GM23338 (cell line): ENCODE data around the gene MTA3. TPM values are rescaled to one million over a fixed set of nuclear protein-coding genes. Genes with fewer than 3 reads are reported as not detected.

ENCODE experiments used
- ATAC-seq: fragments of 200-7000 bp; cut with Tn5 transposase; 3 replicates; pipeline ENCODE4 v1.9.1; 2020
- DNase-seq: peaks from one replicate; pipeline ENCODE4 v3.0.0-alpha.2; 2015; ENCODE audit warnings: low spot score
- H2AFZ ChIP-seq: fragments of 200-600 bp; sonication (generic); 2 replicates; pipeline ENCODE4 v1.8.0; 2016; ENCODE audit warnings: antibody characterized with exemption, mild to moderate bottlenecking, moderate library complexity
- H3F3A ChIP-seq: fragments of 200-600 bp; sonication (generic); replicated peaks from 2 replicates; pipeline ENCODE4 v1.8.0; 2017; ENCODE audit warnings: antibody characterized with exemption, mixed run types, low read depth
- H3K27ac ChIP-seq: fragments of 200-600 bp; sonication (generic); 2 replicates; pipeline ENCODE4 v1.6.1; 2016; ENCODE audit warnings: low read depth
- H3K27me3 ChIP-seq: fragments of 200-600 bp; sonication (generic); 2 replicates; pipeline ENCODE4 v1.8.0; 2016; ENCODE audit warnings: mild to moderate bottlenecking, mixed run types, moderate library complexity; ENCODE audit not compliant: insufficient read depth
- H3K36me3 ChIP-seq: fragments of 200-600 bp; sonication (generic); 2 replicates; pipeline ENCODE4 v1.8.0; 2016; ENCODE audit warnings: mild to moderate bottlenecking; ENCODE audit not compliant: insufficient read depth
- H3K4me1 ChIP-seq: fragments of 200-600 bp; sonication (generic); 2 replicates; pipeline ENCODE4 v1.8.0; 2016; ENCODE audit warnings: mild to moderate bottlenecking, moderate library complexity; ENCODE audit not compliant: insufficient read depth
- H3K4me2 ChIP-seq: fragments of 200-600 bp; sonication (generic); 2 replicates; pipeline ENCODE4 v1.7.1; 2017; ENCODE audit warnings: mixed run types
- H3K4me3 ChIP-seq: fragments of 200-600 bp; sonication (generic); 2 replicates; pipeline ENCODE4 v1.6.1; 2016; ENCODE audit warnings: mixed run types
- H3K79me2 ChIP-seq: fragments of 200-600 bp; sonication (generic); replicated peaks from 2 replicates; pipeline ENCODE4 v1.8.0; 2017; ENCODE audit warnings: mild to moderate bottlenecking; ENCODE audit not compliant: insufficient read depth
- H3K9me2 ChIP-seq: fragments of 200-600 bp; sonication (generic); 2 replicates; pipeline ENCODE4 v1.8.0; 2017; ENCODE audit not compliant: insufficient read depth
- H4K20me1 ChIP-seq: fragments of 200-600 bp; sonication (generic); replicated peaks from 2 replicates; pipeline ENCODE4 v1.8.0; 2017; ENCODE audit warnings: mild to moderate bottlenecking; ENCODE audit not compliant: insufficient read depth
- H3K27ac Mint-ChIP-seq: 2 replicates; pipeline ENCODE4 v1.8.0; 2020; ENCODE audit warnings: inconsistent platforms, mild to moderate bottlenecking, moderate library complexity, mixed read lengths
- H3K27me3 Mint-ChIP-seq: 3 replicates; pipeline ENCODE4 v1.8.0; 2022; ENCODE audit warnings: low read depth, mild to moderate bottlenecking, moderate library complexity, mixed read lengths, inconsistent platforms; ENCODE audit not compliant: insufficient read depth, poor library complexity
- H3K36me3 Mint-ChIP-seq: 3 replicates; pipeline ENCODE4 v1.8.0; 2021; ENCODE audit warnings: low read depth, mild to moderate bottlenecking, inconsistent platforms, moderate library complexity, mixed read lengths
- H3K4me1 Mint-ChIP-seq: 3 replicates; pipeline ENCODE4 v1.8.0; 2020; ENCODE audit warnings: mild to moderate bottlenecking, inconsistent platforms, mixed read lengths
- H3K4me3 Mint-ChIP-seq: 3 replicates; pipeline ENCODE4 v1.8.0; 2021; ENCODE audit warnings: moderate library complexity, mild to moderate bottlenecking, inconsistent platforms, mixed read lengths
- H3K9me3 Mint-ChIP-seq: 3 replicates; pipeline ENCODE4 v1.8.0; 2020; ENCODE audit warnings: moderate library complexity, mild to moderate bottlenecking, inconsistent platforms, mixed read lengths
- CREB1 ChIP-seq: fragments of 250-450 bp; sonication (Bioruptor Pico); IDR thresholded peaks from 2 replicates; pipeline ENCODE4 v1.5.0; 2020; ENCODE audit warnings: low read depth, mild to moderate bottlenecking, moderate library complexity
- CTCF ChIP-seq, 2 experiments: fragments of 200-600 bp in 1 of 2; sonication (generic) in 1 of 2; conservative IDR thresholded peaks; 2 replicates each; pipeline versions ENCODE4 v1.5.1 to v1.6.1; 2016 to 2017; ENCODE audit warnings: antibody characterized with exemption in 2 of 2, low read depth in 2 of 2, mild to moderate bottlenecking in 2 of 2, moderate library complexity in 1 of 2
- ETS1 ChIP-seq: IDR thresholded peaks from 2 replicates; pipeline ENCODE4 v1.6.1; 2016; ENCODE audit warnings: antibody characterized with exemption
- EZH2phosphoT487 ChIP-seq: fragments of 200-600 bp; sonication (generic); IDR thresholded peaks from one replicate; pipeline ENCODE4 v1.8.1; 2018; ENCODE audit warnings: antibody characterized with exemption; ENCODE audit not compliant: unreplicated experiment
- JUNB ChIP-seq: IDR thresholded peaks from one replicate; pipeline ENCODE4 v1.6.1; 2016; ENCODE audit warnings: antibody characterized with exemption; ENCODE audit not compliant: unreplicated experiment
- NANOG ChIP-seq: IDR thresholded peaks from 2 replicates; pipeline ENCODE4 v1.6.1; 2016; ENCODE audit warnings: antibody characterized with exemption, borderline replicate concordance
- ZNF114 ChIP-seq: fragments of 250-450 bp; sonication (Bioruptor Pico); IDR thresholded peaks from 2 replicates; pipeline ENCODE4 v1.5.0; 2020; ENCODE audit warnings: mild to moderate bottlenecking, moderate library complexity
- ZNF331 ChIP-seq: fragments of 250-450 bp; sonication (Bioruptor Pico); IDR thresholded peaks from 2 replicates; pipeline ENCODE4 v1.5.0; 2020; ENCODE audit warnings: low read depth, mild to moderate bottlenecking, moderate library complexity
- ZNF462 ChIP-seq: fragments of 250-450 bp; sonication (Bioruptor Pico); IDR thresholded peaks from 2 replicates; pipeline ENCODE4 v1.5.0; 2020; ENCODE audit warnings: mild to moderate bottlenecking, moderate library complexity
- polyA plus RNA-seq: library from polyadenylated mRNA; unstranded; fragments of >200 nt; fragmentation: Nextera tagmentation; extraction: Ambion mirVana; gene quantifications from 2 replicates; pipeline ENCODE4 v1.2.1, GENCODE V29; 2016
- total RNA-seq: library from RNA; depleted of rRNA; stranded (reverse); fragments of >200 nt; shearing (Covaris generic); gene quantifications from 2 replicates; pipeline ENCODE4 v1.2.3, GENCODE V29; 2014

Gene MTA3
- total and polyA plus RNA-seq, 2 experiments from 2014 or later = 162 to 208 TPM

- Histone ChIP-seq H3K4me3 (no peak overlapping the region), H3K27me3 (no peaks in the 10 kb centered on the region), H3K79me2 (peaks cover 99% of the 10 kb centered on the region), H4K20me1 (peaks cover 54% of the 10 kb centered on the region), H2AFZ (no peak overlapping the region), H3K4me2 (no peak overlapping the region), H3K4me1 (peaks cover 15% of the 10 kb centered on the region), H3F3A (peaks cover 16% of the 10 kb centered on the region), H3K9me2 (no peaks in the 10 kb centered on the region), H3K27ac (peak overlapping the region; percentile 51), H3K36me3 (peaks cover 11% of the 10 kb centered on the region; the same call in 1 of the 2 replicates)
- Mint-ChIP-seq H3K9me3 (peaks cover 3% of the 10 kb centered on the region; the same call in 1 of the 3 replicates), H3K4me1 (peaks cover 4% of the 10 kb centered on the region; the same call in 2 of the 3 replicates), H3K4me3 (no peak overlapping the region), H3K36me3 (peaks cover 45% of the 10 kb centered on the region), H3K27ac (peak overlapping the region; percentile 55; the same call in 1 of the 2 replicates), H3K27me3 (peaks cover 10% of the 10 kb centered on the region)
- DNase-seq (peak; percentile 44), ATAC-seq (peak; percentile 71)
- peak in 1 of 2 experiments; percentile 34; a peak in 1 of 4 replicates for TF ChIP-seq CTCF (conservative IDR thresholded peaks at IDR 0.05; ENCODE audit: low read depth in 2 of 2)
- no peak for TF ChIP-seq ZNF331 (CRISPR knock-in tag)
These were observed 30.2 kb downstream of the MTA3 start for GRCh38 chr2:42598656-42599055.

- Histone ChIP-seq H3K79me2 (peaks cover 86% of the 10 kb centered on the region), H3K9me2 (no peaks in the 10 kb centered on the region), H3K27me3 (no peaks in the 10 kb centered on the region), H3K4me3 (no peak overlapping the region), H2AFZ (no peak overlapping the region), H3F3A (peaks cover 18% of the 10 kb centered on the region), H3K36me3 (0 out of 2 replicates have a peak, but pooled peaks cover 7% of the 10 kb centered on the region), H4K20me1 (peaks cover 50% of the 10 kb centered on the region), H3K4me1 (peaks cover 15% of the 10 kb centered on the region), H3K27ac (0 out of 2 replicates have a peak overlapping the region, but pooled peaks have one; percentile 39), H3K4me2 (no peak overlapping the region)
- H3K36me3 Mint-ChIP-seq = peaks cover 38% of the 10 kb centered on the region
- no peak overlapping the region for H3K27ac Mint-ChIP-seq
- DNase-seq = no peak
- H3K27me3 Mint-ChIP-seq = peaks cover 7% of the 10 kb centered on the region
- H3K9me3 Mint-ChIP-seq = peaks cover 9% of the 10 kb centered on the region
- no peak overlapping the region for H3K4me3 Mint-ChIP-seq
- peaks cover 4% of the 10 kb centered on the region; the same call in 2 of the 3 replicates for H3K4me1 Mint-ChIP-seq
- ATAC-seq = no peak
- TF ChIP-seq ZNF114 (no peak), EZH2phosphoT487 (no peak), JUNB (no peak), ZNF331 (CRISPR knock-in tag) (no peak), ETS1 (no peak), CREB1 (CRISPR knock-in tag) (no peak), ZNF462 (CRISPR knock-in tag) (no peak), NANOG (no peak), CTCF (conservative IDR thresholded peaks at IDR 0.05; ENCODE audit: low read depth in 2 of 2) (no peak)
These were observed 32.6 kb downstream of the MTA3 start for GRCh38 chr2:42601076-42601475.
